Measurements from ENCODE around the gene RNF43.

GRCh38 chr17:58384897-58385296, 32.4 kb downstream of the RNF43 start:
- TF ChIP-seq, protein P1, sequence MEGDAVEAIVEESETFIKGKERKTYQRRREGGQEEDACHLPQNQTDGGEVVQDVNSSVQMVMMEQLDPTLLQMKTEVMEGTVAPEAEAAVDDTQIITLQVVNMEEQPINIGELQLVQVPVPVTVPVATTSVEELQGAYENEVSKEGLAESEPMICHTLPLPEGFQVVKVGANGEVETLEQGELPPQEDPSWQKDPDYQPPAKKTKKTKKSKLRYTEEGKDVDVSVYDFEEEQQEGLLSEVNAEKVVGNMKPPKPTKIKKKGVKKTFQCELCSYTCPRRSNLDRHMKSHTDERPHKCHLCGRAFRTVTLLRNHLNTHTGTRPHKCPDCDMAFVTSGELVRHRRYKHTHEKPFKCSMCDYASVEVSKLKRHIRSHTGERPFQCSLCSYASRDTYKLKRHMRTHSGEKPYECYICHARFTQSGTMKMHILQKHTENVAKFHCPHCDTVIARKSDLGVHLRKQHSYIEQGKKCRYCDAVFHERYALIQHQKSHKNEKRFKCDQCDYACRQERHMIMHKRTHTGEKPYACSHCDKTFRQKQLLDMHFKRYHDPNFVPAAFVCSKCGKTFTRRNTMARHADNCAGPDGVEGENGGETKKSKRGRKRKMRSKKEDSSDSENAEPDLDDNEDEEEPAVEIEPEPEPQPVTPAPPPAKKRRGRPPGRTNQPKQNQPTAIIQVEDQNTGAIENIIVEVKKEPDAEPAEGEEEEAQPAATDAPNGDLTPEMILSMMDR (IDR thresholded peaks at IDR 0.05) = no peak
- no peak for TF ChIP-seq POLR2A (IDR thresholded peaks at IDR 0.05)
